ENCODE measurements around the gene OR56A4. TPM values are rescaled to one million over a fixed set of nuclear protein-coding genes. Genes with fewer than 3 reads are reported as not detected.
A peak's percentile ranks its signal among the peaks of the same experiment; 100 is the strongest.

Gene OR56A4
- total RNA-seq, 1 experiment from 2014 or later = not detected

- H3K36me3 ChIP-seq (ENCODE audit: control insufficient read depth, insufficient read depth, low read length) = no peaks in the 10 kb centered on the region
- intact Hi-C loops (cut with micrococcal nuclease; ENCODE audit: unreplicated experiment) = no loop called here
- BruUV-seq (replicated peaks) = no TSS peak
- H3K4me1 ChIP-seq (ENCODE audit: control insufficient read depth, insufficient read depth, low read length) = no peaks in the 10 kb centered on the region
- POLR2A ChIA-PET = no interaction called here
- no peaks in the 10 kb centered on the region for H3K9me3 ChIP-seq (ENCODE audit: control insufficient read depth, insufficient read depth, low read depth, low read length)
- no peak within 1 kb of the TSS for H3K27ac ChIP-seq (ENCODE audit: low read length)
- H3K4me3 ChIP-seq (ENCODE audit: low read depth in 2 of 2, low read length in 2 of 2) = no peak within 1 kb of the TSS
- in situ Hi-C loops (cut with HindIII; ENCODE audit: low pct_unique_long_range_greater_than_20kb, low sequenced_read_pairs) = no loop called here
- CTCF ChIA-PET = no interaction called here
- DNase-seq (ENCODE audit: low read depth, low spot score) (no peak), ATAC-seq (no peak)
- H3K27me3 ChIP-seq (ENCODE audit: control insufficient read depth, insufficient read depth, low read length) = peaks cover 2% of the 10 kb centered on the region; the same call in 1 of the 2 replicates
- no peak for TF ChIP-seq SIN3A (IDR thresholded peaks at IDR 0.05; ENCODE audit: borderline replicate concordance, insufficient read depth, low read depth, low read length)
- TF ChIP-seq TCF7L2 (IDR thresholded peaks at IDR 0.05; ENCODE audit: low read depth, low read length) = no peak
- no peak for TF ChIP-seq REST (IDR thresholded peaks at IDR 0.05; ENCODE audit: insufficient read depth in 1 of 2, low read depth in 2 of 2, low read length in 1 of 2)
- TF ChIP-seq CTCF (IDR thresholded peaks at IDR 0.05) = no peak
- TF ChIP-seq POLR2AphosphoS5 (IDR thresholded peaks at IDR 0.05; ENCODE audit: low read depth, low read length) = no peak
Measured at GRCh38 chr11:5986885-5987284, 19.9 kb downstream of the OR56A4 start, which contains the start of gene OR52L1. Gene OR52L1 (minus strand): TSS chr11:5986985. CDS start chr11:5986930, 55 bp downstream.

GRCh38 chr11:5983443-5983842 is 23.3 kb downstream of the OR56A4 start:
- DNase-seq (ENCODE audit: low read depth, low spot score) (no peak), ATAC-seq (no peak)
- Histone ChIP-seq H3K9me3 (ENCODE audit: control insufficient read depth, insufficient read depth, low read depth, low read length) (no peaks in the 10 kb centered on the region), H3K27ac (ENCODE audit: low read length) (no peak overlapping the region), H3K4me1 (ENCODE audit: control insufficient read depth, insufficient read depth, low read length) (no peaks in the 10 kb centered on the region), H3K4me3 (ENCODE audit: low read depth in 2 of 2, low read length in 2 of 2) (no peak overlapping the region), H3K36me3 (ENCODE audit: control insufficient read depth, insufficient read depth, low read length) (no peaks in the 10 kb centered on the region), H3K27me3 (ENCODE audit: control insufficient read depth, insufficient read depth, low read length) (peaks cover 2% of the 10 kb centered on the region; the same call in 1 of the 2 replicates)
- intact Hi-C loops (cut with micrococcal nuclease; ENCODE audit: unreplicated experiment) (no loop called here), in situ Hi-C loops (cut with HindIII; ENCODE audit: low pct_unique_long_range_greater_than_20kb, low sequenced_read_pairs) (no loop called here)
- TF ChIP-seq SIN3A (IDR thresholded peaks at IDR 0.05; ENCODE audit: borderline replicate concordance, insufficient read depth, low read depth, low read length) (no peak), CTCF (IDR thresholded peaks at IDR 0.05) (peak; percentile 16; the same call in 1 of the 2 replicates)
- POLR2A ChIA-PET = no interaction called here
- BruUV-seq (replicated peaks) = no TSS peak
- CTCF ChIA-PET = no interaction called here

All from Panc1 (cell line).